Subcutaneous abdominal adipose tissue (tissue), 5 donors: ENCODE data around the gene TMEM17.

Experiments used
- H3K27ac ChIP-seq: one replicate; pipeline ENCODE4 v1.7.0; 2013; ENCODE audit warnings: low read depth, mild to moderate bottlenecking, inconsistent platforms, low read length, moderate library complexity
- H3K27me3 ChIP-seq, 5 donors: one replicate each; pipeline ENCODE4 v1.7.0; 2013; ENCODE audit warnings: low read length in 5 of 5, inconsistent platforms in 1 of 5; ENCODE audit not compliant: control insufficient read depth in 5 of 5, insufficient read depth in 4 of 5
- H3K36me3 ChIP-seq, 5 donors: one replicate each; pipeline ENCODE4 v1.7.0; 2013; ENCODE audit warnings: low read length in 5 of 5; ENCODE audit not compliant: control insufficient read depth in 5 of 5, insufficient read depth in 5 of 5
- H3K4me1 ChIP-seq, 5 donors: one replicate each; pipeline ENCODE4 v1.7.0; 2013; ENCODE audit warnings: low read length in 5 of 5, mild to moderate bottlenecking in 3 of 5, moderate library complexity in 1 of 5; ENCODE audit not compliant: control insufficient read depth in 5 of 5, insufficient read depth in 5 of 5
- H3K4me3 ChIP-seq, 5 donors: one replicate each; pipeline ENCODE4 v1.7.0; 2013; ENCODE audit warnings: low read length in 5 of 5, low read depth in 1 of 5
- H3K9ac ChIP-seq, 5 donors: one replicate each; pipeline ENCODE4 v1.7.0; 2013; ENCODE audit warnings: low read length in 5 of 5, mild to moderate bottlenecking in 4 of 5, moderate library complexity in 3 of 5
- H3K9me3 ChIP-seq, 5 donors: one replicate each; pipeline ENCODE4 v1.7.0; 2013; ENCODE audit warnings: low read length in 5 of 5; ENCODE audit not compliant: control insufficient read depth in 5 of 5
- donor health status: healthy.
- donor health status: healthy.
- donor health status: healthy.
- donor health status: healthy.
- donor health status: healthy.

Gene TMEM17

DNA sequence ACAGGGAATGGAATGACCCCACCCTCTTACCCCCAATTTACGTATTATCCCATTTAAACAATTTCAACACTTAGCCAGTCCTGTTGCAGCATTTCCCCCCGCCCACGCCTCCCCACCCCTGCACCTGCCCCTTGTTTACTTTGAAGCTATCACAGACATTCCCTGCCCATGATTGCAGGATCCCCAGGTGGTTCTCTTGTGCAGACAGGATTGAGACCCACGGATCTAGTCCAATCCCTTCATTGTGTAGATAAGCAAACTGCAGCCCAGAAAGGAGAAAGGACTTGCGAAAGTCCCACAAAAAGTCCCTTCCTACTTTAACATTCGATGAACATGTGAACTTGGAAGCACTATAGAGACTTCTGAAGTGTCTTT lies 38.9 kb downstream of the TMEM17 start:
- no peak overlapping the region for H3K9ac ChIP-seq
- H3K4me1 ChIP-seq, result peaks cover 10 to 53% (median 44%) of the 10 kb centered on the region in 5 donors
- no peaks in the 10 kb centered on the region for H3K36me3 ChIP-seq
- no peak overlapping the region for H3K4me3 ChIP-seq
- H3K9me3 ChIP-seq, result no peaks in the 10 kb centered on the region
- peak overlapping the region; percentile 67 for H3K27ac ChIP-seq
- no peaks in the 10 kb centered on the region for H3K27me3 ChIP-seq

DNA sequence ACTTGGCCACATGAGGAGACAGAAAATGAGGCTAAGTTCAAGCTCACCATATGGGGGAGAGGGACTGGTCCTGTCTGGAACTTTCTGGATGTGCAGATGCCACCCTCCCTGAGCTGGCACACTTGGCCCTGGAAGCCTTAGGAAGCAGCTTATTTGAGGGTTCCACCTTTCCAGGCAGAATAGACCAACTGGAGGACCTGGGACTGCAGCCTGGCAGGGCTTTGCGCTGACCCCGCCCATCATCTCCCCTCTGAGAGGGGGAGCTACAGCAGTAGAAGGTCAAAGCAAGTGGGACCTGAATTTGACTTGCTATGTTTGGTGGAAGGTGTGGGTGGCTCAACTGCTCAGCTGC lies 39.5 kb downstream of the TMEM17 start:
- H3K27me3 ChIP-seq, result no peaks in the 10 kb centered on the region

DNA sequence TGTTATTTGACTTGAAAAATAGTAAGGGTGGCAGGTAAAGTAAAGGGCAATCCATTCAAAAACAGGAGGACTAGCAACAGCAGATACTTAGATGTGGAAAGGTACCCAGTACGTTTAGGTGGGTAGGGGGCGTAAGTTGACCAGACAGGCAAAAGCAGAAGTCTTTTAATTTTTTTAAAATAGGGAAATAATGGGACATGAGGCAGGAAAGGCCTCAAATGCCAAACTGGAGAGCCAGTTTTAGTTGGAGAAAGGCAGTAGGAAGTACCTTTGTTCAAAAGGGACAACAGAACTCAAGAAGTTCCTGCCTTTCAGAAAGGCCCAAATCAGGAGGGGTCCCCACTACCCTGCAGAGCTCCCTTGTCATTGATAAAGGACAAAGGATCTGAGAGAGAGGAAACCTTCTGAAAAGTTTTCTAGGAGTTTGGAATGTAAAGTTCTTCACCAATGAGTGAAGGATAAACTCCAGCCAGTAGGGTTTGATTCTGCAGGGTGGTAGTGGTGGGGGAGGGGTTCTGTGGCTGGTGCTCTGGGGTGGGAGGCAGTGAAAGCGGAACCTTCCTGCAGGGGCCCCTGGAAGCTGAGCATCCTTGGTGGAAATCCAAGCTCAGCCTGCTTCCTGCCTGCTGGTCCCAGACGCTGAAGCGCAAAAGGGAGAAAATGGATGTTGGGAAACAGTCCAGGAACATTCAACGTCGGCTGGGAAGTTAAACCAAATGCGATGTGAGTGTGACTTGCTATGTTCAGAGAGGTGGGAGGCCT lies 40.1 kb downstream of the TMEM17 start:
- Histone ChIP-seq H3K9me3 (no peaks in the 10 kb centered on the region), H3K4me1 (peaks cover 6 to 47% (median 35%) of the 10 kb centered on the region in 5 donors), H3K27ac (no peak overlapping the region), H3K4me3 (no peak overlapping the region), H3K27me3 (no peaks in the 10 kb centered on the region), H3K36me3 (no peaks in the 10 kb centered on the region), H3K9ac (no peak overlapping the region)

More for the DNA sequence above, 39.5 kb downstream of the TMEM17 start:
- Histone ChIP-seq H3K4me3 (no peak overlapping the region), H3K4me1 (peaks cover 6 to 51% (median 39%) of the 10 kb centered on the region in 5 donors), H3K9me3 (no peaks in the 10 kb centered on the region), H3K36me3 (no peaks in the 10 kb centered on the region), H3K27ac (no peak overlapping the region), H3K9ac (no peak overlapping the region)

DNA sequence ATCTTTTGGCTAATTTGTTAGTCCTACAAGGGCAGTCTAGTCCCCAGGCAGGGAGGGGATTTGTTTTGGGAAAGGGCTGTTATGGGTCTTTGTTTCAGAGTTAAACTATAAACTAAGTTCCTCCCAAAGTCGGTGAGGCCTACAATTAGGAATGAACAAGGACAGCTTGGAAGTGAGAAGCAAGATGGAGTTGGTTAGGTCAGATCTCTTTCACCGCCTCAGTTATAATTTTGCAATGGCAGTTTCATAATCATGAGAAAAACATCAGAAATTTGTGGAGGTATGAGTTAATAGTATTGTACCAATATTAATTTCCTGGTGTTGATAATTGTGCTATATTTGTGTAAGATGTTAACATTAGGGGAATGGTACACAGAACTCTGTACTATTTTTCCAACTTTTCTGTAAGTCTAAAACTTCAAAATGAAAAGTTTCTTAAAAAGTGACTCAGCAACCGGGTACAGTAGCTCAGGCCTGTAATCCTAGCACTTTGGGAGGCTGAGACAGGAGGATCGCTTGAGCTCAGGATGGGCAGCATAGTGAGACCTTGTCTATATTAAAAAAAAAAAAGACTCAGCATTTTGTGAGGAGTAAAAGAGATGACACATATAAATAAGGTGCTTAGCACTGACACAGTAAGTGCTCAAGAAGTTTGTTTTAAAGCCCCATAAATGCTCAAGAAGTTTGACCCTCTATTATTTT lies 40.8 kb downstream of the TMEM17 start:
- Histone ChIP-seq H3K9ac (no peak overlapping the region), H3K9me3 (no peaks in the 10 kb centered on the region), H3K4me3 (no peak overlapping the region), H3K4me1 (peaks cover 6 to 39% (median 28%) of the 10 kb centered on the region in 5 donors), H3K36me3 (no peaks in the 10 kb centered on the region), H3K27me3 (no peaks in the 10 kb centered on the region), H3K27ac (no peak overlapping the region)

DNA sequence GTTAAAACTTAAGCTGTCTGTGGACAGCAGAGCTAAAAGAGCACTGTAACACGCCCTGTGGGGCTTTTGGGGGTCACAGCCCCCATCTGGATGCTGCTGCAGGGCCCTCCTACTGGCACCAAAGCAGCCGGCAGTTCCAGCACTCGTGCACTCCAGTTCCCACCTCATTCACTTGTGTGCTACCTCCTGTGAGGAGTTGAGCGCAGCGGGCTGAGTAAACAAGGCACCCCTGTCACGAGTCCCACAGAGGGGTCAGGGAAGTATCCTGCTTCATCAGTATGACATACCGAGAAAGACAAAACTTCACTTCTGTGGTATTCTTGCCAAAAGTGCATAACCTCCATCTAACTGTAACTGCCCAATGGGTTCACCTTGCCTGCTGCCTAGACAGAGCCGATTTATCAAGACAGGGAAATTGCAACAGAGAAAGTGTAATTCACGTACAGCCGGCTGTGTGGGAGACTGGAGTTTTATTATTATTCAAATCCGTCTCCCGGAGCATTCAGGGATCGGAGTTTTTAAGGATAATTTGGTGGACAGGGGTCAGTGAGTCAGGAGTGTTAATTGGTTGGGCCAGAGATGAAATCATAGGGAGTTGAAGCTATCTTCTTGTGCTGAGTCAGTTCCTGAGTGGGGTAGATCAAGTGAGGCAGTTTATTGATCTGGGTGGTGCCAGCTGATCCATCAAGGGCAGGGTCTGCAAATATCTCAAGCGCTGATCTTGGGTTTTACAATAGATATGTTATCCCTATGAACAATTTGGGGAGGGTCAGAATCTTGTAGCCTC lies 41.6 kb downstream of the TMEM17 start:
- no peak overlapping the region for H3K9ac ChIP-seq
- no peaks in the 10 kb centered on the region for H3K9me3 ChIP-seq
- H3K27ac ChIP-seq, result no peak overlapping the region
- peaks cover 3 to 32% (median 21%) of the 10 kb centered on the region in 5 donors for H3K4me1 ChIP-seq
- no peaks in the 10 kb centered on the region for H3K27me3 ChIP-seq
- no peaks in the 10 kb centered on the region for H3K36me3 ChIP-seq
- no peak overlapping the region for H3K4me3 ChIP-seq

DNA sequence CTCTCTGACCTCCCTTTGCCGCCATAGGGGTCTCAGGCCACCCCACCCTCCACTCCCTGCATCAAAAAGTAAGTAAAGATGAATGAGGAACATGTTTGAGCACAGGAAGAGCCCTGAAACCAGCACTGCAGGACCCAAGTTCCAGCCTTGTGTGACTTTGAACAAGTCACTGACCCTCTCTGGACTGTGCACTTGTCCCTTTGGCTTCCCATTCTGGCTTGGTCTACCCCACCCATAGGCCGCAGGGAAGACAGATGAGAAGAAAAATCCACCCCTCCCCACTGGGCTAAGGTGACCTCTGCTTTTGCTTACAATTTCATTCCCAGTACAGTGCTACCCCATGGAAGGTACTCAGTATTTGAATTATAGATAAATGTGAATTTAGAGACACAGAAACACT lies 43.8 kb downstream of the TMEM17 start:
- no peaks in the 10 kb centered on the region for H3K9me3 ChIP-seq
- H3K27ac ChIP-seq, result no peak overlapping the region
- H3K4me3 ChIP-seq, result no peak overlapping the region
- H3K9ac ChIP-seq, result peak overlapping the region in 1 of 5 donors; percentile 15
- no peaks in the 10 kb centered on the region for H3K36me3 ChIP-seq
- H3K27me3 ChIP-seq, result no peaks in the 10 kb centered on the region
- peaks cover 0 to 33% (median 21%) of the 10 kb centered on the region in 5 donors for H3K4me1 ChIP-seq

DNA sequence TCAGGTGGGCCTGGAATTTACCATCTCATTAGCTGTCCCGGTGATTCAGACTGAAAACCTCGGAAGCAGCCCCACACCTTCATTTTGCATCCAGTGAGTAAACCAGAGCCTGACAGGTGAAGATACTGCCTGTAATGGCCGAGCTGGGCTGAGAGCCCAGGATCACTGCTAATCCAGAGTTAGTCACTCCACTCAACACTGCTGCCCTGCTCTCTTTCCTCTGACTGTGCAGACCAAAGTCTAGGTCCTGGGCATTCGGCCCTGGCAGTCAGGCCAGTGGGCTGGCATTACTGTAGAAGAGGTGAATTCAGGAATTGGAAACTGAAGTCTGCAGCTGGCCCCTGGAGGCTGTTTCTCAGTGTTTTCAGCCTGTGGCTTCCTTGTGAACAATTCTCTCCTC lies 44.3 kb downstream of the TMEM17 start:
- no peak overlapping the region for H3K4me3 ChIP-seq
- no peaks in the 10 kb centered on the region for H3K36me3 ChIP-seq
- H3K27me3 ChIP-seq, result no peaks in the 10 kb centered on the region
- peak overlapping the region in 1 of 5 donors; percentile 15 for H3K9ac ChIP-seq
- peaks cover 0 to 34% (median 24%) of the 10 kb centered on the region in 5 donors for H3K4me1 ChIP-seq
- no peak overlapping the region for H3K27ac ChIP-seq
- no peaks in the 10 kb centered on the region for H3K9me3 ChIP-seq

DNA sequence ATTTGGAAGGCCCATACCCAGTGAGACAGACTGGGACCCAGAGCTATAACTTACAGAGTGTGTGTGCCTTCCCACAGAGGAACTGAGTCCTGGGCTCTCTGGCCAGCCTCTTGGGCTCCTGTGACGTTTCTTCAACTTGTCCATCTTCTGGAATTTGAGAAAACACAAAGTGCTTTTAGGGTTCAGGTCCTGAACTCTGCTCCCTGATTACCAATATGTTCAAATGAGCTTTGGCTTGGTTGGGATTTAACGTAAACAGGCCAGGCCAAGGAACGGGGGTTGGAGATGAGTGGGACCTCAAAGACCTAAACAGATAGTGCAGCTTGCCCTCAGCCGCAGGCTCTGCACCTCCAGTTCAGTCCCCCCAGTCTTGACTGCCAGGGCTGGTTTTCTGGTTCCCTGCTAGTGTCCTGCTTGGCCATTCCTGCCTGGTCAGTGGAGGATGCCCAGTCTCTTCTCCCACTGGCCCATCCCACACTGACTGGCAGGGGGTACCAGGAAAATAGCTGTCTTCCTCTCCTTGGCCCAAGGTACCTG lies 44.9 kb downstream of the TMEM17 start:
- H3K27me3 ChIP-seq, result no peaks in the 10 kb centered on the region
- H3K4me3 ChIP-seq, result no peak overlapping the region
- no peak overlapping the region for H3K27ac ChIP-seq
- H3K9me3 ChIP-seq, result no peaks in the 10 kb centered on the region
- H3K36me3 ChIP-seq, result no peaks in the 10 kb centered on the region
- H3K9ac ChIP-seq, result no peak overlapping the region
- H3K4me1 ChIP-seq, result peaks cover 0 to 31% (median 20%) of the 10 kb centered on the region in 5 donors

DNA sequence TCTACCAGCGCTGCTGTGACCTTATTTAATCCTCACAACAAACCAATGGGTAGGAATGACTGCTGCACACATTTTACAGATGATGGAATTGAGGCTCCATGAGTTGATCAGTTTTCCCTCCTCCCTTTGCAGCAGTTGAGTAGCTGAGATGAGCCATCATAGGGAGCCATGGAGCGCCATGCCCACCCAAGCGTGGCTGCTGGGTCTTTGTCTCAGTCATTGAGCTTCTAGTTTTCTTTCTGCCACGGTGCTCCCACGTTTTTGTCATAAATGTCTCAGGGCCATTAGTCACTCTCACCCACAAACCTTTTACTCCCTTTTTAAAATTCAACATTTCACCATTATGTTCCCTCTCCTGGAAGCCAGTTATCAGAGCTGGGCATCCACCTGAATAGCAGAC lies 45.8 kb downstream of the TMEM17 start:
- H3K4me1 ChIP-seq, result peaks cover 0 to 31% (median 20%) of the 10 kb centered on the region in 5 donors
- no peaks in the 10 kb centered on the region for H3K9me3 ChIP-seq
- H3K4me3 ChIP-seq, result no peak overlapping the region
- H3K27ac ChIP-seq, result no peak overlapping the region
- no peaks in the 10 kb centered on the region for H3K27me3 ChIP-seq
- no peak overlapping the region for H3K9ac ChIP-seq
- H3K36me3 ChIP-seq, result no peaks in the 10 kb centered on the region
